SW480 (cell line): ENCODE measurements around the gene DHRS2.

Source experiments
- DNase-seq: peaks from one replicate; pipeline ENCODE4 v3.0.0-alpha.2; 2016; ENCODE audit warnings: low spot score

The DHRS2 gene

GRCh38 chr14:23612802-23613201, 23.4 kb upstream of the DHRS2 start:
- DNase-seq = no peak

- peak; percentile 60 for DNase-seq
These were observed 22.7 kb upstream of the DHRS2 start for GRCh38 chr14:23613242-23614070.

GRCh38 chr14:23614395-23614828, 21.8 kb upstream of the DHRS2 start:
- no peak for DNase-seq

DNA sequence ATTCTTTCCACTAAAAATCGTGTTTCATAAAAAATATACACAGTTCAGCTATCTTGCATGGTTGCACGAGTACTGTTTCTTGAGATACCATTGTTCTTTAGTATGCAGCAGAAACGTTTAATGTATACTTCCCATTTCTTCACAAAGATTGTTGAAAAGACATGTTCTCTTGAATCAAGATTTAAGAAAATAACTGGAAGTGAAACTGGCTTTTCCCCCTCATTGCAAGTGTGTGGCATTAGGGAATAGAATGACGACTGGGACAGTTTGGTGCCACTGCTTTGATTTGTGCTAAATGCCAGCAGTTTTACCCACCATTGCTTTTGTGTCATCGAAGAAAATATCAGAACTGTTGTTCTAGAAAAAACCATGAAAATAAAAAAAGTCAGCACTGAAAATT, 20.3 kb upstream of the DHRS2 start:
- no peak for DNase-seq

DNA sequence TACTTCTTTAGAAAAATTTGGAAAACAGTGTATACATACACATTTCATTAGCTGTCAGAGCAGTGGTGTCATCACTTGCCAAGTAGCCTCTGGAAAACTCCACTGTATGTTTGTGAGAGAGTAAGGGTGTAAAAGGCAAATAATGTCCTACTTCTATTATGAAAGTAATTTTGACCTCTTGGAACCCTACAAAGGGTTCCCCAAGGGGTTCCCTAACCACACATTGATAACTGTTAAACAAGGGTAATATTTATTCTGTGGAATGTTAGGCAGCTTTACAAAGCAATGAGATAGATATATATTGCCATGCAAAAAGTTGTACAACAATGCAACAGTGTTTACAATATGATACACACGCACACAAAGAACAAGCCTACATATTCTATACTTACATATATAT, 18.6 kb upstream of the DHRS2 start:
- DNase-seq = no peak

GRCh38 chr14:23618415-23618988, 17.7 kb upstream of the DHRS2 start:
- DNase-seq = no peak

GRCh38 chr14:23620177-23620702, 15.9 kb upstream of the DHRS2 start:
- DNase-seq = no peak

DNA sequence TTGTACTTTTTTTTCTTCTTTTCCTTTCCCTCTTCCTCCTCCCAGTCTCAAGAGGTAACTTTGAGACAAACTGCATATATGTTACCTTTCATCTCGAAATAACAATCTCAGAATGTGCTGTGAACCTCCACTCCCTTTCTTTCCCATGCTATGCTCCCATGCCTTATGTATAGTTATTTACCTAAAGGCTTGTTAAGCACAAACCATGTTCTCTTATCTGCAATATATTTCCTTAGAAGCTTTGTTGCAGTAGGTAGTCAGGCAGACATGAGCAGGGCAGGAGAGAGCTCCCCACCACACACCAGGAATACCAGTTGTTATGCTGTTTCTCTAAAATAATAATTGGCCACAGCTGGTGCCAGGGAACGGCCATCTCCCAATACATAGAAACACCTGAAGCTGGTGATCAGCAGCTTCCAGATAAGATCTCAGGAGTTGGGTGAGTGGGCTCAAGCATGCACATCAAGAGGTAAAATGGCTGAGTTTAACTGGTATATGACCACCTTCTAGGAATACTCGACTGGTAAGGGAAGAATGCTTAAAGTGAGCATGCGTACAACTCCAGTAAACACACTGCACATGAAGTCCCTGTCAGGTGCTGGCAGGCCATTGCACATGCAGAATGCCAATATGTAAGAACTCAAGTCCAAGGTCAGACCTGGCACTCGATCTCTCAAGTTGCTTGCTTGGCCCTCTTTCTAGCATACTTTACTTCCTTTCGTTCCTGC, 14.8 kb upstream of the DHRS2 start:
- no peak for DNase-seq

GRCh38 chr14:23621932-23622730, 14.0 kb upstream of the DHRS2 start:
- no peak for DNase-seq

GRCh38 chr14:23622990-23623389, 13.2 kb upstream of the DHRS2 start:
- DNase-seq = no peak

GRCh38 chr14:23623962-23624361, 12.2 kb upstream of the DHRS2 start:
- DNase-seq = no peak

DNA sequence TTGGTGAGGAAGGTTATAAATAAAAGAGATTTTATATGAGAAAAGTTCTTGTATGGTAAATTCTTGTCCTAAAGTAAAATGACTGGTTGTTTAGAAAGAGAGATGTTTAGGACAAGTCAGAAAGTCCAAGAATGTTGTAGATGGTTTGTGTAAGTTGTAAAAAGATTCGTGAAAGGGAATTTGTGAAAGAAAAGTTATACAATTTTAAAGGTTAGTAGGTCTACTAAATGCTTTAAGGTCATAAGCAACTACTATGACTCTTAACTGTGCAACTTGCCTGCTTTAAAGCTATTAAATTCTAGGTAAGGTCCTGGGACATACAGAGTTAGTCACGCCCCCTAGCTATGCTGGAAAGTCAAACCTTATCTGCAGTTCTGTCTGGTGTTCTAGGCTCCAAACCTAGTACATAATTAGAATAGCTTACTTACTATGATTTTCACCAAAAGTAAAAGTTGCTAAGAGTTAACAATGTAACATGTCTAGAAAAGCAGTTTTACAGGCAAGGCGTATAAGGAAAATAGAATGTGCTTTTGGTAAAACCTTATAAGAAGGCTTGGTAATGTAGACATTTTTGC, 11.2 kb upstream of the DHRS2 start:
- no peak for DNase-seq

DNA sequence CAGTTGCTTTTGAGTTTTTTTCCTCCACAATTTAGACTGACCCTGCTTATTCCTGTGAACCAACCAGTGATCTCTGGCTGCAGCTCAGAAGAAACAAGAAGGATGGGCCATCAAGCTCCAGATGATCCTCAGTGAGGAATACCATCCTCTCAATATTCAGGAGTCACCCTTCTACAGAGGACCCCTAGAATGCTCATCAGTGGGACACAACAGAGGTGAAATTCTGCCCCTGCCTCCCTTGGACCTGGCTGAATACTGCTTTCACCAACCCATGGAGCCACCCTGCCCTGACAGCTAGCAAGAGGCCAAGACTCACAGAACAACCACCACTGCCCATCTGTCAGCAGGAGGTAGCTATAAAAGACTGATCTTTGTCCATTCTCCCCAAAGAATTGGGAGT, 9.2 kb upstream of the DHRS2 start:
- DNase-seq = no peak

DNA sequence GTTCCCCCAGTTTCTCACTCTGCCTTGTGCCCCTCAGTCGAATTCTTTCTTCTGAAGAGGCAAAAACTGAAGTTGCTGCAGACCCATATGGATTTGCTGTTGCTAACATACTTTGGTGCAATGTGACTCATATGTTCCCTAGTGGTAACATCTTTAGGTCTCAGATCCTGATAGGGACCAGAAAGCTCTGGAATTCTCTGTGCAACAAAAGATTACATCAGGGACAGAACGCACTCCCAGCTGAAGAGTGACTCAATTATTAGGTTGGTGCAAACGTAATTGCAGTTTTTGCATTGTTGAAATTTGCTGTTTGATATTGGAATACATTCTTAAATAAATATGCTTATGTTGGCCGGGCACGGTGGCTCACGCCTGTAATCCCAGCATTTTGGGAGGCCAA, 8.2 kb upstream of the DHRS2 start:
- DNase-seq = no peak

DNA sequence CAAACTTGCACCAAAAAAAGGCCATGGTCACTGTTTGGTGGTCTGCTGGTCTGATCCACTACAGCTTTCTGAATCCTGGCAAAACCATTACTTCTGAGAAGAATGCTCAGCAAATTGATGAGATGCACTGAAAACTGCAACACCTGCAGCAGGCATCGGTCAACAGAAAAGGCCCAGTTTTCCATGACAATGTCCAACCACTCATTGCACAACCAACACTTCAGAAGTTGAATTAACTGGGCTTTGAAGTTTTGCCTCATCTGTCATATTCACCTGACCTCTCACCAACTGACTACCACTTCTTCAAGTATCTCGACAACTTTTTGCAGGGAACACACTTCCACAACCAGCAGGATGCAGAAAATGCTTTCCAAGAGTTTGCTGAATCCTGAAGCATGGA, 7.0 kb upstream of the DHRS2 start:
- no peak for DNase-seq

DNA sequence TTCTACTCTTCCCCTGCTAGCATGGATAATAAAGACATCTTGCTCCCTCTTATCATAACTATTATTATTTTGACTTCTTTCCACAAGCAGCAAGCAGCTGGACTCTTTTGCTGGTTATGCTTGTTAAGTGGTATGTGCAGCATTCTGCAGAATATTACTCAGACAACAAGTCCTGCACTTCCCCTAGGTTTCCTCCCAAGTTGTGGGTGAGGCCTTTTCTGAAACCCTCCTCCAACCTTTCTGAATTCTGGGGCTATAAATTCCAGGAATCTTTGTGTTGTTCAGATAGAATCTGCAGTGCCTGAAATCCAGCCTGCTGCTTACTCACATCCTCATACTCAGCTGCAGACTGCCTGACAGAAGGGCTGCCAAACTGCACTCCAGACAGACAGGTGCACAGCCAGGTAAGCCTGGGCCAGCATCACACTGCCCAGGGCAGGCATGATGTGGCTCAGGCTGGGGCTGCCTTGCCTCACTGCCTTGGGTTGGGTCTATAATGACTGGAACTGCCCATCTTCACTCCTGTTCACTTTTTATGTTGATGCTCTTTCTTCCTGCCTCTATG, 6.2 kb upstream of the DHRS2 start:
- DNase-seq = no peak

DNA sequence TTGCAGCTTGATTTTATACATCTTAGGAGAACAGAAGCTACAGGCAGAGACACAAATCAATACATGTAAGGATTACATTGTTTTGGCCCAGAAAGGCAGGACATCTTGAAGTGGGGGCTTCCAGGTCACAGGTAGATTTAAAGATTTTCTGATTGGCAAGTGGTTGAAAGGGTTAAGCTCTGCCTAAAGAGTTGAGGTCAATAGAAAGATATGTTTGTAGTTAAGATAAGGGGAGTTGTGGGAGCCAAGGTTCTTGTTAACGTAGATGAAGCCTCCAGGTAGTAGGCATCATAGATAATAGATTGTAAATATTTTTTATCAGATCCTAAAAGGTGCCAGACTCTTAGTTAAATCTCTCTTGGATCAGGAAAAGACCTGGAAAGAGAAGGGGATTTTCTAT, 5.5 kb upstream of the DHRS2 start:
- DNase-seq = no peak

- no peak for DNase-seq
These were observed 4.9 kb upstream of the DHRS2 start for GRCh38 chr14:23631234-23631633.

- peak; percentile 74 for DNase-seq
These were observed 4.3 kb upstream of the DHRS2 start for GRCh38 chr14:23631702-23632460.

- DNase-seq = no peak
These were observed 3.6 kb upstream of the DHRS2 start for GRCh38 chr14:23632461-23633159.
